Prostate gland (tissue), 2 donors: ENCODE results near the gene TMC2.

ENCODE experiments used
- POLR2A ChIP-seq: fragments of 450-650 bp; IDR thresholded peaks from one replicate; pipeline ENCODE4 v1.6.1; 2016; ENCODE audit warnings: antibody characterized with exemption, mild to moderate bottlenecking
- POLR2AphosphoS5 ChIP-seq: sonication (generic); formaldehyde crosslinking; IDR thresholded peaks from one replicate; pipeline ENCODE4 v1.6.1; 2017; ENCODE audit warnings: antibody characterized with exemption
- TF ChIP-seq, protein P1 (sequence below), 4 experiments: fragments of 200-600 bp in 2 of 4; fragments of 450-650 bp in 2 of 4; sonication (generic) in 2 of 4; IDR thresholded peaks; 1 replicate in 3 of 4; 2 replicates in 1 of 4; pipeline ENCODE4 v1.5.1; 2016 to 2019; ENCODE audit warnings: antibody characterized with exemption in 4 of 4, mild to moderate bottlenecking in 2 of 4, moderate library complexity in 2 of 4

DNA sequence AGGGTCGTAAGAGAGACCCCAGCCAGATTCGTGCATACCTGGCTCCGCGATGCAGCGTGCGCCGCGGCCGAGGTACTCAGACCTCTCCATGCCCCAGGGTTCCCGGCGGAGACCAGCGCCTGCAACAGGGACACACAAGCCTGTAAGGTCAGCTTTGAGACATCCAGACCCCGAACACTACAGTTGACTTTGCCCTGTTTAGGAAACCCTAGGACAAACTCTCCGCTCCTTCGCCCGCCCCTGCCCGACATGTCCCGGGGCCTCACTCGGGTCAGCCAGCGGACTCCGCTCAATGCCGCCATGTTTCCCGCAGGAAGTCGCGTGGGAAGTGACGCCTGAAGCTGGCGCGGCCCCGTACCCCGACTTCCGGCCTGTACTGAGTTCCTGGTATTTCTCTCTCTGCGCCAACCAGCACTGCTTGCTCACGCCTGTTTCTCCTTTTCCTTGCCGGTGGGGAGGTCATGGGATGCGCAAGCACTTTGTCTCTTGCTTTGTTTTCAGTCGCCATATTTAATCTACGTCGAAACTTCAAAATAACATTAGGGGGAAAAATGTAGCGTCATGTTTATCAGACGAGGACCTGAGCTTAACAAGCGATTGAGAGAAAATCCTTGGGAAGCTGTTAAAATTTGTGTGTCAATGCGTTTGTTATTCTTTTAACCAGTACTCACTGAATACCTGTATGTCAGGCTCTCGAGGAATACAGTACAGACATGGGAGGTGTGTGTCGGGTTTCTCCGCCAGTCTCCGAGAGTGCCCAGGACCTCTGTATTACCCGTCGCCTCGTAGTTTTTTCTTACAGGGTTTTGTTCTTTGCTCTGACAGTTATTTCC is 127.7 kb downstream of the TMC2 start, which contains the start of gene IDH3B:
- TF ChIP-seq, protein P1, sequence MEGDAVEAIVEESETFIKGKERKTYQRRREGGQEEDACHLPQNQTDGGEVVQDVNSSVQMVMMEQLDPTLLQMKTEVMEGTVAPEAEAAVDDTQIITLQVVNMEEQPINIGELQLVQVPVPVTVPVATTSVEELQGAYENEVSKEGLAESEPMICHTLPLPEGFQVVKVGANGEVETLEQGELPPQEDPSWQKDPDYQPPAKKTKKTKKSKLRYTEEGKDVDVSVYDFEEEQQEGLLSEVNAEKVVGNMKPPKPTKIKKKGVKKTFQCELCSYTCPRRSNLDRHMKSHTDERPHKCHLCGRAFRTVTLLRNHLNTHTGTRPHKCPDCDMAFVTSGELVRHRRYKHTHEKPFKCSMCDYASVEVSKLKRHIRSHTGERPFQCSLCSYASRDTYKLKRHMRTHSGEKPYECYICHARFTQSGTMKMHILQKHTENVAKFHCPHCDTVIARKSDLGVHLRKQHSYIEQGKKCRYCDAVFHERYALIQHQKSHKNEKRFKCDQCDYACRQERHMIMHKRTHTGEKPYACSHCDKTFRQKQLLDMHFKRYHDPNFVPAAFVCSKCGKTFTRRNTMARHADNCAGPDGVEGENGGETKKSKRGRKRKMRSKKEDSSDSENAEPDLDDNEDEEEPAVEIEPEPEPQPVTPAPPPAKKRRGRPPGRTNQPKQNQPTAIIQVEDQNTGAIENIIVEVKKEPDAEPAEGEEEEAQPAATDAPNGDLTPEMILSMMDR (IDR thresholded peaks at IDR 0.05) = peak in 1 of 4 experiments; percentile 12
- TF ChIP-seq POLR2AphosphoS5 (peak; percentile 99), POLR2A (peak; percentile 77)
